HepG2 (cell line): ENCODE measurements around the gene ENTPD2. TPM values are rescaled to one million over a fixed set of nuclear protein-coding genes. Genes with fewer than 3 reads are reported as not detected.

ENCODE experiments used
- FOXK2 ChIP-seq: fragments of 450-650 bp; IDR thresholded peaks from 2 replicates; pipeline ENCODE4 v1.6.1; 2016
- FOXP4 ChIP-seq: sonication (generic); formaldehyde crosslinking; IDR thresholded peaks from 2 replicates; pipeline ENCODE4 v1.4.0; 2020; ENCODE audit warnings: missing genetic modification reagents
- GATA4 ChIP-seq: sonication (generic); IDR thresholded peaks from 2 replicates; pipeline ENCODE4 v1.6.1; 2016; ENCODE audit warnings: antibody characterized with exemption, low read depth, borderline replicate concordance
- HDAC1 ChIP-seq: sonication (generic); formaldehyde crosslinking; IDR thresholded peaks from 2 replicates; pipeline ENCODE4 v1.5.1; 2020; ENCODE audit warnings: mild to moderate bottlenecking, missing genetic modification reagents
- IRX3 ChIP-seq: sonication (generic); formaldehyde crosslinking; IDR thresholded peaks from 2 replicates; pipeline ENCODE4 v1.8.1; 2023; ENCODE audit warnings: mild to moderate bottlenecking, low read depth, missing genetic modification reagents, borderline replicate concordance
- MBD4 ChIP-seq: IDR thresholded peaks from 2 replicates; pipeline ENCODE4 v1.6.1; 2012; ENCODE audit warnings: low read length, inconsistent platforms, borderline replicate concordance
- NFYB ChIP-seq: sonication (generic); formaldehyde crosslinking; IDR thresholded peaks from 2 replicates; pipeline ENCODE4 v1.4.0; 2020; ENCODE audit warnings: missing genetic modification reagents
- ONECUT2 ChIP-seq: sonication (generic); formaldehyde crosslinking; IDR thresholded peaks from 2 replicates; pipeline ENCODE4 v1.4.0; 2020; ENCODE audit warnings: missing genetic modification reagents
- SALL1 ChIP-seq: sonication (generic); formaldehyde crosslinking; IDR thresholded peaks from 2 replicates; pipeline ENCODE4 v1.8.0; 2022; ENCODE audit warnings: mild to moderate bottlenecking, missing genetic modification reagents
- TBP ChIP-seq: sonication (generic); formaldehyde crosslinking; IDR thresholded peaks from 2 replicates; pipeline ENCODE4 v1.5.0; 2020; ENCODE audit warnings: missing genetic modification reagents
- TCF7 ChIP-seq: sonication (generic); IDR thresholded peaks from 2 replicates; pipeline ENCODE4 v1.6.1; 2016; ENCODE audit warnings: antibody characterized with exemption, low read depth
- ZBTB25 ChIP-seq: IDR thresholded peaks from 2 replicates; pipeline ENCODE4 v1.6.1; 2018; ENCODE audit warnings: missing genetic modification reagents
- ZNF274 ChIP-seq: sonication (generic); formaldehyde crosslinking; IDR thresholded peaks from 2 replicates; pipeline ENCODE4 v1.5.1; 2020; ENCODE audit warnings: mild to moderate bottlenecking, missing genetic modification reagents
- ZNF318 ChIP-seq: sonication (generic); formaldehyde crosslinking; IDR thresholded peaks from 2 replicates; pipeline ENCODE4 v1.4.0; 2020; ENCODE audit warnings: mild to moderate bottlenecking, missing genetic modification reagents
- ZNF563 ChIP-seq: sonication (generic); formaldehyde crosslinking; IDR thresholded peaks from 2 replicates; pipeline ENCODE4 v1.8.0; 2022; ENCODE audit warnings: mild to moderate bottlenecking, moderate library complexity, missing genetic modification reagents
- ZNF576 ChIP-seq: sonication (generic); formaldehyde crosslinking; IDR thresholded peaks from 2 replicates; pipeline ENCODE4 v1.4.0; 2020; ENCODE audit warnings: mild to moderate bottlenecking, missing genetic modification reagents
- ZNF770 ChIP-seq: sonication (generic); formaldehyde crosslinking; IDR thresholded peaks from 2 replicates; pipeline ENCODE4 v1.5.0; 2020; ENCODE audit warnings: mild to moderate bottlenecking, missing genetic modification reagents
- polyA plus RNA-seq, 8 experiments: library from polyadenylated mRNA; depleted of rRNA in 3 of 8; stranded (reverse) in 7 of 8; unstranded in 1 of 8; fragments of >200 nt; fragmentation: Illumina TruSeq in 4 of 8; extraction: Trizol in 4 of 8; gene quantifications; 2 replicates each; pipeline versions ENCODE4 v1.2.1 to v1.2.3, GENCODE V29; 2011 to 2016; ENCODE audit warnings: low read depth in 4 of 8, missing spikeins in 1 of 8, mixed read lengths in 1 of 8; ENCODE audit not compliant: insufficient read depth in 1 of 8
- total RNA-seq, 5 experiments: library from RNA; depleted of rRNA; stranded (reverse); fragments of >200 nt; fragmentation: Illumina TruSeq; extraction: Trizol; gene quantifications; 2 replicates each; pipeline ENCODE4 v1.2.3, GENCODE V29; 2016; ENCODE audit warnings: low read depth in 1 of 5

ENTPD2 gene
- total and polyA plus RNA-seq, 2 of the 13 experiments (the other 11 are each of a cell fraction or from before 2014, with no cell fraction given) = 0.95 to 3.2 TPM

- TF ChIP-seq ZNF318 (CRISPR knock-in tag) (no peak), SALL1 (CRISPR knock-in tag) (0 out of 2 replicates have a peak, but pooled peaks have one; percentile 38), GATA4 (no peak), MBD4 (no peak), TBP (CRISPR knock-in tag) (no peak), TCF7 (peak; percentile 77; the same call in 1 of the 2 replicates), ZNF770 (CRISPR knock-in tag) (no peak), HDAC1 (peak; percentile 22; the same call in 1 of the 2 replicates), FOXK2 (no peak), ONECUT2 (CRISPR knock-in tag) (no peak), FOXP4 (CRISPR knock-in tag) (peak; percentile 14; the same call in 1 of the 2 replicates), ZBTB25 (CRISPR knock-in tag) (no peak), ZNF563 (CRISPR knock-in tag) (no peak), ZNF274 (CRISPR knock-in tag) (no peak), NFYB (no peak), IRX3 (no peak), ZNF576 (CRISPR knock-in tag) (no peak)
Measured at GRCh38 chr9:137083394-137084004, 29.6 kb upstream of the ENTPD2 start (continued).
